NCI-H1417 (cell line): ENCODE results near the gene DBNL.

Source experiments
- DNase-seq, 3 experiments: peaks; one replicate each; lab custom pipeline; 2025; lab: John Stamatoyannopoulos, UW

Gene DBNL

DNA sequence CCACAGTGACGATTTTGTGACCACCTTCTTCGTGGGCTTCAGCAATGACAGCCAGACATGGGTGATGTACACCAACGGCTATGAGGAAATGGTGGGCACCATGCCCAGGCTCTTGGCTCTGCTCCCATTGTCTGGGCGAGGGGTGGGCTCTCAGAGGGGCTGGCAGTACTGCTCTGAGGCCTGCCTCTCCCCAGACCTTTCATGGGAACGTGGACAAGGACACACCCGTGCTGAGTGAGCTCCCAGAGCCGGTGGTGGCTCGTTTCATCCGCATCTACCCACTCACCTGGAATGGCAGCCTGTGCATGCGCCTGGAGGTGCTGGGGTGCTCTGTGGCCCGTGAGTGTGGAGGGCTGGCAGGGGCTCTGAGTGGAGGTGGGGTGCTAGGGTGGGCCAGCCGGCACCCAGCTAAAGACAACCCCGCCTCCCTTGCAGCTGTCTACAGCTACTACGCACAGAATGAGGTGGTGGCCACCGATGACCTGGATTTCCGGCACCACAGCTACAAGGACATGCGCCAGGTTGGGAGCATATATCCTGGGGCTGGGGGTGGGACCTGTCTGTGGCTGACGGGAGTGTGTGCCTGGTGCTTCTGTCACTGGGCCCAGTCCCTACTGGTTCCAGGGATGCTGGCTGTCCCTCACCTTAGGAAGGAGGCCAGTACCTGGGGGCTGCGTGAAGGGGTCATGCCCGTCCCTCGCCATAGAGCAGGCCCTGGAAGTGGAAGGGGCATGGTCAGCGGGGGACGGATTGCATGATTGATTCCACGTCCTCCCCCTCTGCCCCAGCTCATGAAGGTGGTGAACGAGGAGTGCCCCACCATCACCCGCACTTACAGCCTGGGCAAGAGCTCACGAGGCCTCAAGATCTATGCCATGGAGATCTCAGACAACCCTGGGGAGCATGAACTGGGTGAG lies 66.5 kb downstream of the DBNL start:
- DNase-seq, result no peak
